ENCODE data around the gene PPP3R2.

DNA sequence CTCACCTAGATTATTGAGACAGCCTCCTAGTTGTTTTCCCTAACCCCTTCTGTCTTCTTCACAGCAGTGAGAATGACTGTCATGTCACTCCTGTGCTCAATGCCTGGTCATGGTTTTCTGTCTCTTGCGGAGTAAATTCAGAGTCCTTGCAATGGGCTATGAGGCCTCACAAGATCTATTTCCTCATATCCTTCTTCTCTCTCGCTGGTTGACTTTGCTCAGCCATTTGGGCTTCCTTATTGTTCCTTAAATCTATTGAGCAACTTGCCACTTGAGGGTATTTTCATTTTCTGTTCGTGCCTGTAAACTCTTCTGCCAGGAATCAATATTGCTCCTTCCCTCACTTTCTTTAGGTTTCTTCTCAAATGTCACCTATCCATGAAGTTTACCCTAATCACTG, 9.0 kb downstream of the PPP3R2 start:
- TF ChIP-seq, protein P1, sequence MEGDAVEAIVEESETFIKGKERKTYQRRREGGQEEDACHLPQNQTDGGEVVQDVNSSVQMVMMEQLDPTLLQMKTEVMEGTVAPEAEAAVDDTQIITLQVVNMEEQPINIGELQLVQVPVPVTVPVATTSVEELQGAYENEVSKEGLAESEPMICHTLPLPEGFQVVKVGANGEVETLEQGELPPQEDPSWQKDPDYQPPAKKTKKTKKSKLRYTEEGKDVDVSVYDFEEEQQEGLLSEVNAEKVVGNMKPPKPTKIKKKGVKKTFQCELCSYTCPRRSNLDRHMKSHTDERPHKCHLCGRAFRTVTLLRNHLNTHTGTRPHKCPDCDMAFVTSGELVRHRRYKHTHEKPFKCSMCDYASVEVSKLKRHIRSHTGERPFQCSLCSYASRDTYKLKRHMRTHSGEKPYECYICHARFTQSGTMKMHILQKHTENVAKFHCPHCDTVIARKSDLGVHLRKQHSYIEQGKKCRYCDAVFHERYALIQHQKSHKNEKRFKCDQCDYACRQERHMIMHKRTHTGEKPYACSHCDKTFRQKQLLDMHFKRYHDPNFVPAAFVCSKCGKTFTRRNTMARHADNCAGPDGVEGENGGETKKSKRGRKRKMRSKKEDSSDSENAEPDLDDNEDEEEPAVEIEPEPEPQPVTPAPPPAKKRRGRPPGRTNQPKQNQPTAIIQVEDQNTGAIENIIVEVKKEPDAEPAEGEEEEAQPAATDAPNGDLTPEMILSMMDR (IDR thresholded peaks at IDR 0.05; ENCODE audit: insufficient read depth, low read length, poor library complexity, severe bottlenecking), result no peak
- no peak for TF ChIP-seq EZH2phosphoT487 (conservative IDR thresholded peaks at IDR 0.05; ENCODE audit: low read length)

All from SU-DHL-6 (cell line).